ENCODE results near the gene RPSA.

GRCh38 chr3:39460677-39461076, 54.2 kb downstream of the RPSA start:
- TF ChIP-seq POLR2A (IDR thresholded peaks at IDR 0.05) (no peak), CTCF (IDR thresholded peaks at IDR 0.05) (no peak), EP300 (IDR thresholded peaks at IDR 0.05) (peak; percentile 49 to 72)
